Aorta (tissue), 5 donors: Measurements from ENCODE around the gene COL26A1. TPM values are rescaled to one million over a fixed set of nuclear protein-coding genes. Genes with fewer than 3 reads are reported as not detected.
"Not testable (repeated sequence)": the region's sequence is repeated elsewhere in the genome, so short reads cannot be mapped to it uniquely, and the experiment has no call there.

Experiments
- ATAC-seq: fragments of 200-7000 bp; cut with Tn5 transposase; one replicate; pipeline ENCODE4 v1.9.1; 2022; ENCODE audit warnings: moderate library complexity; ENCODE audit not compliant: low FRiP score
- DNase-seq, 2 donors: peaks; one replicate each; pipeline ENCODE4 v3.0.0-alpha.2; 2020
- H3K27ac ChIP-seq, 2 donors: one replicate each; pipeline ENCODE4 v1.5.1; 2013; ENCODE audit warnings: low read length in 2 of 2, mild to moderate bottlenecking in 2 of 2, moderate library complexity in 2 of 2, control low read depth in 1 of 2, inconsistent platforms in 1 of 2, low read depth in 1 of 2
- H3K27me3 ChIP-seq, 2 donors: one replicate each; pipeline ENCODE4 v1.6.1; 2013; ENCODE audit warnings: control low read depth in 1 of 2, low read length in 1 of 2, mild to moderate bottlenecking in 1 of 2, moderate library complexity in 1 of 2; ENCODE audit not compliant: insufficient read depth in 2 of 2, control insufficient read depth in 1 of 2
- H3K36me3 ChIP-seq, 2 donors: one replicate each; pipeline ENCODE4 v1.6.1; 2013; ENCODE audit warnings: control low read depth in 1 of 2, low read length in 1 of 2, mild to moderate bottlenecking in 1 of 2; ENCODE audit not compliant: insufficient read depth in 2 of 2, control insufficient read depth in 1 of 2
- H3K4me1 ChIP-seq, 2 donors: one replicate each; pipeline ENCODE4 v1.6.1; 2013; ENCODE audit warnings: low read length in 2 of 2, control low read depth in 1 of 2, mild to moderate bottlenecking in 1 of 2, moderate library complexity in 1 of 2; ENCODE audit not compliant: insufficient read depth in 2 of 2, control insufficient read depth in 1 of 2
- H3K4me3 ChIP-seq, 2 donors: one replicate each; pipeline ENCODE4 v1.5.1; 2013; ENCODE audit warnings: low read length in 2 of 2, control low read depth in 1 of 2, mild to moderate bottlenecking in 1 of 2
- H3K9me3 ChIP-seq: one replicate; pipeline ENCODE4 v1.6.1; 2013; ENCODE audit warnings: mild to moderate bottlenecking, low read length; ENCODE audit not compliant: control insufficient read depth
- WGBS, 2 donors: extraction: QIAGEN DNeasy Blood & Tissue Kit; methylation state at CpG; one replicate each; pipeline ENCODE4 v1.1.7; 2013; 5-methylcytosine and 5-hydroxymethylcytosine counted together
- intact Hi-C, 2 donors: fragments of 100-400 bp; cut with DNase I; formaldehyde crosslinking; loops; one replicate each; pipeline versions ENCODE4 v1.14.2 to v1.15.0; 2022
- polyA plus RNA-seq, 2 donors: library from polyadenylated mRNA; stranded (reverse); fragments of 200-250 nt; gene quantifications; one replicate each; pipeline ENCODE4 v1.2.3, GENCODE V29; 2013
- total RNA-seq, 2 donors: library from RNA; stranded (reverse); fragmentation: NEBNext Ultra II Directional; extraction: Animal tissue kit (Norgen Biotek cat#: 25700); gene quantifications; one replicate each; pipeline ENCODE4 v1.2.1, GENCODE V29; 2021
- donor health status: healthy with polysubstance abuse.
- donor health status: Bipolar disorder and iron deficiency.
- donor health status: DM: no; HTN: no; CAD: no.
- donor health status: DM: no; HTN: no; CAD: no.
- donor health status: DM: yes; HTN: yes; CAD: no.

The COL26A1 gene
- total and polyA plus RNA-seq, 4 donors = not detected

- H3K9me3 ChIP-seq = no peaks in the 10 kb centered on the region
- WGBS, 2 donors = 83 to 87% methylated on average over 14 of the region's 14 CpGs
- DNase-seq = no peak
- intact Hi-C loops = no loop called here
- H3K4me3 ChIP-seq = no peak overlapping the region
- H3K27ac ChIP-seq = no peak overlapping the region
- H3K27me3 ChIP-seq = no peaks in the 10 kb centered on the region
- no peaks in the 10 kb centered on the region for H3K4me1 ChIP-seq
- ATAC-seq = no peak
- no peaks in the 10 kb centered on the region for H3K36me3 ChIP-seq
Observed at GRCh38 chr7:101340379-101340778, 22.3 kb upstream of the COL26A1 start.

- H3K36me3 ChIP-seq = no peaks in the 10 kb centered on the region
- no peaks in the 10 kb centered on the region for H3K27me3 ChIP-seq
- H3K4me1 ChIP-seq = no peaks in the 10 kb centered on the region
- H3K9me3 ChIP-seq = no peaks in the 10 kb centered on the region
- H3K4me3 ChIP-seq = no peak overlapping the region
- WGBS, 2 donors = 88 to 91% methylated on average over 7 of the region's 7 CpGs
- no peak overlapping the region for H3K27ac ChIP-seq
- DNase-seq = no peak
- intact Hi-C loops = no loop called here
- no peak for ATAC-seq
Observed at GRCh38 chr7:101342892-101343291, 19.8 kb upstream of the COL26A1 start.

GRCh38 chr7:101347477-101347876, 15.2 kb upstream of the COL26A1 start:
- ATAC-seq = no peak

GRCh38 chr7:101348456-101349067, 14.1 kb upstream of the COL26A1 start:
- intact Hi-C loops, H3K4me3 ChIP-seq, DNase-seq, H3K27me3 ChIP-seq, H3K36me3 ChIP-seq, H3K27ac ChIP-seq, H3K9me3 ChIP-seq, H3K4me1 ChIP-seq, ATAC-seq: not testable (repeated sequence)
- 89% methylated on average over 22 to 31 of the region's 32 CpGs for WGBS, 2 donors

More at GRCh38 chr7:101347477-101347876, 15.2 kb upstream of the COL26A1 start:
- intact Hi-C loops = no loop called here
- peaks cover 1% of the 10 kb centered on the region for H3K9me3 ChIP-seq
- no peak for DNase-seq
- H3K27me3 ChIP-seq = peaks cover 0 to 1% of the 10 kb centered on the region in 2 donors
- H3K36me3 ChIP-seq = no peaks in the 10 kb centered on the region
- H3K4me3 ChIP-seq = no peak overlapping the region
- WGBS, 2 donors = 90 to 92% methylated on average over 15 of the region's 15 CpGs
- no peak overlapping the region for H3K27ac ChIP-seq
- H3K4me1 ChIP-seq = no peaks in the 10 kb centered on the region

GRCh38 chr7:101349300-101349699, 13.4 kb upstream of the COL26A1 start:
- H3K27me3 ChIP-seq, H3K4me1 ChIP-seq, H3K27ac ChIP-seq, intact Hi-C loops, H3K9me3 ChIP-seq, DNase-seq, H3K4me3 ChIP-seq, H3K36me3 ChIP-seq, ATAC-seq: not testable (repeated sequence)
- 62 to 68% methylated on average over 12 of the region's 12 CpGs for WGBS, 2 donors

GRCh38 chr7:101352920-101353308, 9.8 kb upstream of the COL26A1 start:
- no peak for ATAC-seq
- DNase-seq = no peak
- intact Hi-C loops = no loop called here
- Histone ChIP-seq H3K4me1 (no peaks in the 10 kb centered on the region), H3K9me3 (peaks cover 1% of the 10 kb centered on the region), H3K36me3 (no peaks in the 10 kb centered on the region), H3K27me3 (peaks cover 0 to 1% of the 10 kb centered on the region in 2 donors), H3K4me3 (no peak overlapping the region), H3K27ac (no peak overlapping the region)
- WGBS, 2 donors = 63 to 72% methylated on average over 2 of the region's 2 CpGs

- H3K27ac ChIP-seq = no peak overlapping the region
- H3K27me3 ChIP-seq = no peaks in the 10 kb centered on the region
- intact Hi-C loops = no loop called here
- WGBS, 2 donors = 51 to 54% methylated on average over 7 of the region's 7 CpGs
- H3K36me3 ChIP-seq = no peaks in the 10 kb centered on the region
- no peak overlapping the region for H3K4me3 ChIP-seq
- H3K9me3 ChIP-seq = no peaks in the 10 kb centered on the region
- no peaks in the 10 kb centered on the region for H3K4me1 ChIP-seq
- ATAC-seq (no peak), DNase-seq (no peak)
Observed at GRCh38 chr7:101357433-101357832, 5.2 kb upstream of the COL26A1 start.

- Histone ChIP-seq H3K9me3 (no peaks in the 10 kb centered on the region), H3K4me1 (no peaks in the 10 kb centered on the region), H3K4me3 (peak overlapping the region in 1 of 2 donors; percentile 27), H3K27me3 (no peaks in the 10 kb centered on the region), H3K36me3 (no peaks in the 10 kb centered on the region), H3K27ac (no peak overlapping the region)
- intact Hi-C loops = loop anchor here in 1 of 2 donors (5.0 kb wide), 1 partner anchor 174 kb away; no protein-coding TSS in a partner anchor
- 1 to 2% methylated on average over 20 to 46 of the region's 46 CpGs for WGBS, 2 donors
- DNase-seq (peak in 1 of 2 donors; percentile 74), ATAC-seq (no peak)
Observed at GRCh38 chr7:101363196-101363733, 590 bp downstream of the COL26A1 start.

- H3K27me3 ChIP-seq = no peaks in the 10 kb centered on the region
- ATAC-seq (peak; percentile 91), DNase-seq (peak; percentile 70 to 89)
- peak overlapping the region in 1 of 2 donors; percentile 27 for H3K4me3 ChIP-seq
- no peaks in the 10 kb centered on the region for H3K9me3 ChIP-seq
- intact Hi-C loops = loop anchor here (2.0 to 5.0 kb wide), 2 partner anchors 173 to 175 kb away; no protein-coding TSS in a partner anchor
- WGBS, 2 donors = 2% methylated on average over 45 to 52 of the region's 52 CpGs
- no peaks in the 10 kb centered on the region for H3K4me1 ChIP-seq
- H3K36me3 ChIP-seq = no peaks in the 10 kb centered on the region
- no peak overlapping the region for H3K27ac ChIP-seq
Observed at GRCh38 chr7:101363734-101364374, 1.2 kb downstream of the COL26A1 start.
